ENCODE measurements around the gene HES4.

Gene HES4

DNA sequence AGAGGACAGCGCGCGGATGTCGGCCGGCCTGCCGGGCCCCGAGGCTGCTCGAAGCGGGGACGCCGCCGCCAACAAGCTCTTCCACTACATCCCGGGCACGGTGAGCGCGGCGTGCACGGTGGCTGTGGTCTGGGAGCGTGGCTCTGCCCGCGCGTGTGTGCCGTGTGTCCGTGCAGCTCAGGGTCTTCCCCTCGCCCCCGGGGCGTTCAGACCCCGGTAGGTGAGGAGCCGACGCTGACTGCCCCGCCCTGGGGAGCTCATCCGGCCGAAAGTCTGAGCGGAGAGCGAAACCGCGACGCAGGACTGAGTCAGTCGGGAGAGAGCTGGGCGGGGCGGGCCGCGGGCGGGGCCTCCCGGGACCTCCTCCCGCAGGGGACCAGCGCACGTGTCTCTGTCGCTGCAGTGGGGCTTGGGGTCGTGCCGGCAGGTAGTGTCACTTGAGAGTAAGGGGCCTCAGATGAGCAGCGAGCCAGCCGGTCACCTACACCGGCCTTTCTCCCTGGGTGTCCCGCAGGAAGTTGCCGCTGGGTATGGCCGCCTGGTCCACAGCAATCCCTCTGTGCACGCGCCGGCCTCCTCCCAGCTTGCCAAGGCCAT is 33.1 kb downstream of the HES4 start:
- no peak for DNase-seq (ENCODE audit: low read depth, low spot score)

DNA sequence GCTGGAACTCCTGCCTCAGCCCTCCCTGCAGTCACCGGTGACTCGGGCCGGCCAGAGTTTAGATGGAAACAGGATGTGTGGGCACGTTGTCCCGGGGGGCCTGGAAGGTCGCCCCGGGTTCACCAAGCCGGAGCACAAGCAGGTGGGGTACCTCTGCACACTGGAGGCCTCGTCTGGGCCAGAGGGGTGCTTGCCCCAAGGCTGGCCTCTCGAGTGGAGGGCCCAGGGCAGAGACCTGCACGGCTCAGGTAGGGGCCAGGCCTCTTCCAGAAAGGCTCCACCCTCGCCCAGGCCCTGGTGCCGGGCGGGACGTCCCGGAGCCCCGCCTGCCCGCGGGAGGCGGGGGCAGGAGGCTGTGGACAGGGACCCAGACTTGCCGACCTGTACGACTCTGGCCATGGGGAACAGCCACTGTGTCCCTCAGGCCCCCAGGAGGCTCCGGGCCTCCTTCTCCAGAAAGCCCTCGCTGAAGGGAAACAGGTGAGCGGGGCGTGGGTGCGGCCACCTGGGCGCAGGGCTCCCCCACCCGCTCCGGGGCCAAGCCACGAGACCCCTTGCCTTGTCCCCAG is 33.7 kb downstream of the HES4 start, which contains the start of gene PLEKHN1:
PLEKHN1 (plus strand) TSS at position 348 of the 569 bp plus-strand sequence; CDS start at position 398, 50 bp downstream.
- no peak for DNase-seq (ENCODE audit: low read depth, low spot score)

DNA sequence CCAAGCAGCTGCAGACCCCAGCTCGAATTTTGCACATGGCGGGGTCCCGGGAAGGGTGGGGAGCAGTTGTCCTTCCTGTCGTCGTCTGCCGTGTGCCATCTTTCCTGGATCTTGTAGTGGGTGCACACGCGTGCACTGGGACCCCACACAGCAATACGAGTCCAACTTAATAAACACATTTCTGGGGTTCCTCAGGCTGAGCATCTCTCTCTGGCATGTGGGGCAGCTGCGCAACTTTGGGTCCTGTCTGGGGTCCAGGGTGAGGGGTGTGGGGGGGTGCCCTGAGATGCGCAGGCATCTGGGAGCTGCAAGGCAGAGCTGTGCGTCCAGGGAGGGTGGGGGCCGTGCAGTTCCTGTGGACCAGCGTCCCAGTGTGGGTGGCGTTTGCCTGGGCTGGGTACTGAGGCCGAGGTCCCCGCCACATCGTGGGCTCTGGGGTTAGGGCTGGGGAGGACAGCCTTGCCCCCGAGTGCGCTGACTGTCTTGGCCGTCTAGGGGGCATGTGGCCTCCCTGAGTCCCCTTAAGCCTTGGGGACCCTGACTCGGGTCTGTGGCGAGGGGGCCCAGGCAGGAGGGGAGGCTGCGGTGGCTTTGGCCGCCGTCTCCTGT is 34.3 kb downstream of the HES4 start:
- no peak for DNase-seq (ENCODE audit: low read depth, low spot score)

DNA sequence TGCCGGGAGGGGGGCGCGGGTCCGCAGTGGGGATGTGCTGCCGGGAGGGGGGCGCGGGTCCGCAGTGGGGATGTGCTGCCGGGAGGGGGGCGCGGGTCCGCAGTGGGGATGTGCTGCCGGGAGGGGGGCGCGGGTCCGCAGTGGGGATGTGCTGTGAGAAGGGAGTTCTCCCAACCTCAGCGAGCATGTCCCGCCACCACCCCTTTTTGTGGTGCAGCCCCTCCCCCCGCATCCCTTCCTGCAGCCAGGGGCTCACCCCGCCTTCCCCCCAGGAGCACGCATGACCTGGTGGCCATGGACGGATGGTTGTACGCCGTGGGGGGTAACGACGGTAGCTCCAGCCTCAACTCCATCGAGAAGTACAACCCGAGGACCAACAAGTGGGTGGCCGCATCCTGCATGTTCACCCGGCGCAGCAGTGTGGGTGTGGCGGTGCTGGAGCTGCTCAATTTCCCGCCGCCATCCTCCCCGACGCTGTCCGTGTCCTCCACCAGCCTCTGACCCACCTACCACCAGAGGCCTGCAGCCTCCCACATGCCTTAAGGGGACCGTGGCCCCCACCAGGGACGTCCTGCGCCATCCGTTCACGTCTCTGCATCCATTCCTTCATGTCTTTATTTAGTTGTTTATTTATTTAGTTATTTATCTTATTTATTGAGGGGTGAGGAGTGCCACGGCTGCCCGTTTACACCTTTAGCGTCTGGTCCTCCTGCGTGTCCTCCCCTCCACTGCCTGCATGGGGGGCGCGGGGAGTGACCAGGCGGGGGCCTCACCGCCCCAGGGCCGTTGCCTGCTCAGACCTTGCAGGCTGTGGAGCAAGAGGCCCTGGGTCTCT is 35.0 kb downstream of the HES4 start:
- no peak for DNase-seq (ENCODE audit: low read depth, low spot score)

DNA sequence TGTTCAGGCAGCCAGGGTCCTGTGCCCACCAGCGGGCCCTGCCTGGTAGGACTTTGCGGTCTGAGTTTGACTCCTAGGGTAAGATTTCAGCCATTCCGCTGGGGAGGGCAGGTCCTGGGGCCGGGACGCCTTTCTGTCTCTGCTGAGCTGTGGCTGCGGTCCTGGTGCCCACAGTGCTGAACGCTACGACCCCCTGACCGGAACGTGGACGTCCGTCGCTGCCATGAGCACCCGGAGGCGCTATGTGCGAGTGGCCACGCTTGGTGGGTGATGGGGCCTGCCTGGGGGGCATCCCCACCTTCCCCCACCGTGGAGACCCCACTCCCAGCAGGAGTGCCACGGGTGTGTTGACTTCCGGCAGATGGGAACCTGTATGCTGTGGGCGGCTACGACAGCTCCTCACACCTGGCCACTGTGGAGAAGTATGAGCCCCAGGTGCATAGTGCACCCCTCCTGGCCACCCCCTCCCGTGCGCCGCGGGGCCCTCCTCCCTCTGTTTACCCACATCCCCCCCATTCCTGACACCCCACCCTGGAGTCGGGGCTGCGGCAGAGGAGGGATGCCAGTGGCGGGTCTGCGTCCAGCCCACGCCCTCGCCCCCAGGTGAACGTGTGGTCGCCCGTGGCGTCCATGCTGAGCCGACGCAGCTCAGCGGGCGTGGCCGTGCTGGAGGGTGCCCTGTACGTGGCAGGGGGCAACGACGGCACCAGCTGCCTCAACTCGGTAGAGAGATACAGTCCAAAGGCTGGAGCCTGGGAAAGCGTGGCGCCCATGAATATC is 36.0 kb downstream of the HES4 start:
- DNase-seq (ENCODE audit: low read depth, low spot score): no peak

DNA sequence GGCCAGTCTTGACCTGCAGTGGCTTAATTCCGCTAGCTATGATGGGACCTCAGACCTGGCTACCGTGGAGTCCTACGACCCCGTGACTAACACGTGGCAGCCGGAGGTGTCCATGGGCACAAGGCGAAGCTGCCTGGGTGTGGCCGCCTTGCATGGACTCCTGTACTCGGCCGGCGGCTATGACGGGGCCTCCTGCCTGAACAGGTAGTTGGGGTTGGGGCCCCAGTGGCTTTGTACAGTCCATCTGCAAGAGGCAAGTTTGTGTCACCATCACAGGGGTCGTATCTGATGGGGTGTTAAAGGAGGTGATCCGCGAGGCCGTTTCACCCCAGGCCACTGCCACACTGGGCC is 36.6 kb downstream of the HES4 start:
- DNase-seq (ENCODE audit: low read depth, low spot score): no peak

DNA sequence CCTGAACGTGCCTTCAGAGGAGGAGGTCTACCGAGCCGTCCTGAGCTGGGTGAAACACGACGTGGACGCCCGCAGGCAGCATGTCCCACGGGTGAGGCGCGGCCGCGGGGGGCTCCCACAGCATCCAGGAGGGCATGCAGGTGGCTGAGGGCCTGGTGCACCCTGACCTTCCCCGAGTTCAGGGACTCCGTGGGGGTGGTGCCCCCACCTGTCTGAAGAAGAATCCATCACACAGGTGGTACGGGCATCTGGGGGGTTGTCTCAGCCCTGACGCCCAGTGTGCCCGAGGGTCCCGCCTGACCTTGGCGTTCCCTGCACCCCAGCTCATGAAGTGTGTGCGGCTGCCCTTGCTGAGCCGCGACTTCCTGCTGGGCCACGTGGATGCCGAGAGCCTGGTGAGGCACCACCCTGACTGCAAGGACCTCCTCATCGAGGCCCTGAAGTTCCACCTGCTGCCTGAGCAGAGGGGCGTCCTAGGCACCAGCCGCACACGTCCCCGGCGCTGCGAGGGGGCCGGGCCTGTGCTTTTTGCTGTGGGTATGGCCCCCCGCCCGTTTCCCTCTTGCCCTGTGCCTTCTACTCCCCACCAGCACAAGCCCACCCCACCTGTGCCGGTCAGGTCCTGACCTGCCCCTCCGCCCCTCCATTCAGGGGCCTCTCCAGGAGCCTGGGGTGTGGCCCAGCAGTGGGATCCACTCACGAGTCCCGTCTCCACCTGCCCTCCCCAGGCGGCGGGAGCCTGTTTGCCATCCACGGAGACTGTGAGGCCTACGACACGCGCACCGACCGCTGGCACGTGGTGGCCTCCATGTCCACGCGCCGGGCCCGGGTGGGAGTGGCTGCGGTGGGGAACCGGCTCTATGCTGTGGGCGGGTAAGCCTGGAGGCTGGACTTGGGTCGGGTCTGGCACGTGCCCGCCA is 37.3 kb downstream of the HES4 start:
- DNase-seq (ENCODE audit: low read depth, low spot score): no peak

DNA sequence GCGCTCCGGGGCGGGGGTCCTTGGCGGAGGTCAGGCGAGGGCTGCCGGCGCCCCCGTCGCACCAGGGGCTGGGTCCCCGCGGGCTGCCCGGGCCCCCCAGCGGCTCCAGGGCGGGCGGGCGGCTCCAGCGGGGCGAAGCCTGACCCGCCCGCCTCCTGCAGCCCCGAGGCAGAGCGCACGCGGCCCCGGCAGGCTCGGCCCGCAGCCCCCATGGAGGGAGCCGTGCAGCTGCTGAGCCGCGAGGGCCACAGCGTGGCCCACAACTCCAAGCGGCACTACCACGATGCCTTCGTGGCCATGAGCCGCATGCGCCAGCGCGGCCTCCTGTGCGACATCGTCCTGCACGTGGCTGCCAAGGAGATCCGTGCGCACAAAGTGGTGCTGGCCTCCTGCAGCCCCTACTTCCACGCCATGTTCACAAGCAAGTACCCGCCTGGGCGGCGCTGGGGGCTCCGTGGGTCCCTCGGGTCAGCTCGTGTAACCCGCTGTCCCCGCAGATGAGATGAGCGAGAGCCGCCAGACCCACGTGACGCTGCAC is 38.7 kb downstream of the HES4 start:
- DNase-seq (ENCODE audit: low read depth, low spot score): no peak

DNA sequence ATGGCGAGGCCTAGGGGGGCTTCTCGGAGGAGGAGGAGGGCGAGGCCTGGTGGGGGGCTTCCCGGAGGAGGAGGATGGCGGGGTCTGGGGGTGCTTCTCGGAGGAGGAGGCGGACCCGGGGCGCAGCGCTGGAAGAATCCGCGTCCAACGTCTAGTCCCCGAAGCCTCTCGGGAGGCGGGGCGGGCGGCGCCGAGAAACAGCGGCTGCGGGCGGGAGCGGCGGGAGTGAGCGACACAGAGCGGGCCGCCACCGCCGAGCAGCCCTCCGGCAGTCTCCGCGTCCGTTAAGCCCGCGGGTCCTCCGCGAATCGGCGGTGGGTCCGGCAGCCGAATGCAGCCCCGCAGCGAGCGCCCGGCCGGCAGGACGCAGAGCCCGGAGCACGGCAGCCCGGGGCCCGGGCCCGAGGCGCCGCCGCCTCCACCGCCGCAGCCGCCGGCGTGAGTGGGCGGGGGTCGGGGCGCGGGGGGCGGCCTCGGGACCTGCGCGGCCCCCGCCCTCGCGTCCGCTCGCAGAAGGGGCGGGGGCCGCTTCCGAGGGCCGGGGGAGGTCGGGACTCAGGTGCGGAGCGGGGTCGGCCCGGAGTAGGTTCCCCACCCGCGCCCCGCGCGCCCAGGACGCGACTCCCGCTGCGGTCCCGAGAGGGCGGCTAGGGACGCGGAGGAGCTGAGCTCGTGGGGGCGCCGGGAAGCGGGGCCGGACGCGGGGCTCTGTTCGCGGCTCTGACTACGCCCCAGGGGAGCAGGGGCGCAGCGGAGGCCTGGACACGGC is 39.4 kb downstream of the HES4 start, which contains the start of gene KLHL17:
KLHL17 (plus strand) TSS at position 222 of the 769 bp plus-strand sequence; CDS start at position 332, 110 bp downstream.
- no peak for DNase-seq (ENCODE audit: low read depth, low spot score)

DNA sequence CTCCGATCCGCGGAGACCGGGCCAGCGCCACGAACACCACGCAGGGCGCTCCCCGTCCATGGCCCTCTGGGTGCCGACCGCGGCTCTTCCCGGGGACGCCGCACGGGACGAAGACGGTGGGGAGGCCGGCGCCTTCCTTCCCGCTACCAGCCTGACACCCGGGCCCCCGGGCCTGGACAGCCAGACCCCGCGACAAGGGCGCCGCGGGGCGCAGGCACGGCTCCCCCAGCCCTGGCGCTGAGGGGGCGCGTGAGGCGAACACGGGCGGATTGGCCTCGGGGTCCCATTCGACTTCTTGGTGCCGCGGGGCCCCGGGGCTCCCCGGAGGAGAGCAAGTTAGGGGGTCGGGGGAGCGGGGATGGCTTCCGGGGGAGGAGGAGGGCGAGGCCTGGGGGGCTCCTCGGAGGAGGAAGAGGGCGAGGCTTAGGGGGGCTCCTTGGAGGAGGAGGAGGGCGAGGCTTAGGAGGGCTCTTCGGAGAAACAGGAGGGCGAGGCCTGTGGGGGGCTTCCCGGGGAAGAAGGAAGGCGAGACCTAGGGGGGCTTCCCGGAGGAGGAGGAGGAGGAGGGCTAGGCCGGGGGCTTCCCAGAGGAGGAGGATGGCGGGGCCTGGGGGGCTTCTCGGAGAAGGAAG is 40.0 kb downstream of the HES4 start:
- no peak for DNase-seq (ENCODE audit: low read depth, low spot score)

DNA sequence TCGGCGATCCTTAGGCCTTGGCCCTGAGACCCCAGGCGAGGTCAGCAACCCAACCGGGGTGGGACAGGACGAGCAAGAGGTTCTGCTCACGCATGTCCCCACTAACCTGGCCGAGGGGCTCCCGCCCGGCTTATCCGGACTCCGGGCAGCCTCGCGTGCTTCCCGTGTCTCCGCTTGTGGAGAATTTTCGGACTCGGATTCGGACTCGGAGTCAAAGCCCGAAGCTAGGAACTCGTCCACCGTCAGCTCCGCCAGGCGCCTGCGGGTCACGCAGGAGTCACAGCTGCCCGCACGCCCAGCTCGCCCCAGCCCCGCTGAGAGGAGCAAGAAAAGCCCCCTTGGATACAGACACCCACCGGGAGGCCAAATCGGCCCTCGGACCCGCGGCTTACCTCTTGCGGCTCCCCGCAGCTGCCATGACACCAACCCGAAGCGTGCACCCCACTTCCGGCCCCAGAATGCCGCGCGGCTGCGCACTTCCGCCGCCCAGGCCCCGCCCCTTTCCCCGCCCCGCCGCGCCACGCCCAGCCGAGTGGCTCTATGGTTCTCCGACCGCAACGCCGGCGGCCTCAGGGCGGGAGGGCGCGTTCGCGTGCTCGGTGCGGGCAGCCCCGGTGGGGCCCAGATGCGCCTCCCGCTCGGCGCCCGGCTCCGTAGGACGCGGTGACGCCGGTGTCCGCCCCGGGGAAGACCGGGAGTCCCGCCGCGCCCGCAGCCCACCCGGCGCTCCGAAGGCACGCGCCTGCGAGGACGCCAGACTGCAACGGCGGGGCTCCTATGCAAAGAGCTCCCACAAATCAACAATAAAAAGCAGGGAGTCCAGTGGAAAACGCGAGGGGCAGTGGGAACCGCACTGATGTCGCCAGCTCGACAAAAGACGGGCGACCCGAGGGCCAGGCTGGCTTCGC is 40.8 kb downstream of the HES4 start, which contains the start of gene NOC2L:
NOC2L (minus strand) TSS at position 434 of the 908 bp plus-strand sequence; CDS start at position 418, 16 bp downstream.
- no peak for DNase-seq (ENCODE audit: low read depth, low spot score)

DNA sequence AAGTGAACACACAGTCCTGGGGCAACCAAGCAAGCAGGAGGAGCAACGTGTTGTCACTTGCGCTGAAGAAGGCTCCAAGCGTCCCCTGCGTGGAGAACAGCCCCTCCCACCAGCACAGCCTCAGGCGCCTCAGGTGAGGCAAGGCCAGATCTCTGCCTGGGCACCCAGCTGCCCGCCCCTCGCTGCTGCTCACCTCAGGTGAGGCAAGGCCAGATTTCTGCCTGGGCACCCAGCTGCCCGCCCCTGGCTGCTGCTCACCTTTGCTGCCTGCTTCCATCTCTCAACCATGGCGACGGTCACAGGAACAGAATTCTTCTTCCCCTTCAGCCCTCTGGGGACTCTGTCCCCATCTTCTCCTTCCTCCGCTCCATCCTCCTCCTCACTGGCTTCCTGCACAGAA is 43.3 kb downstream of the HES4 start:
- no peak for DNase-seq (ENCODE audit: low read depth, low spot score)

DNA sequence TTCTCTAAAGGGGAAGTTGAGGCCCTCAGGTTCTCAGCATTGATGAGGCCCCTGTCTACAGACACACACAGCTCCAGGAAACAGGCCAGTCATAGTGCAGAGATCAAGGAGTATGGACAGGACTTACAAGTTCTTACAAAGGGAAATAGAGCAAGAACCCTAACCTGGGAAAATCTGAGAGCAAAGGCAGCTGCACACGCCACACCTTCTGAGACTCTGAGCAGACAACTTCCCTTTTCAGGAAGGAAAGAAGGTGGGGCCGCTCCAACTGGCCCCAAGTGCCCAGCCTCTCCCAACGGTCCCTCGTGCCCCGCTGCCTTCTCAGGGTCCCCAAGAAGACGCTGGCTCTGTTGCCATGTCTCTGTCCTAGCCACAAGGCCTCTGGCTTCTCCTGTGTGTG is 44.4 kb downstream of the HES4 start:
- no peak for DNase-seq (ENCODE audit: low read depth, low spot score)

DNA sequence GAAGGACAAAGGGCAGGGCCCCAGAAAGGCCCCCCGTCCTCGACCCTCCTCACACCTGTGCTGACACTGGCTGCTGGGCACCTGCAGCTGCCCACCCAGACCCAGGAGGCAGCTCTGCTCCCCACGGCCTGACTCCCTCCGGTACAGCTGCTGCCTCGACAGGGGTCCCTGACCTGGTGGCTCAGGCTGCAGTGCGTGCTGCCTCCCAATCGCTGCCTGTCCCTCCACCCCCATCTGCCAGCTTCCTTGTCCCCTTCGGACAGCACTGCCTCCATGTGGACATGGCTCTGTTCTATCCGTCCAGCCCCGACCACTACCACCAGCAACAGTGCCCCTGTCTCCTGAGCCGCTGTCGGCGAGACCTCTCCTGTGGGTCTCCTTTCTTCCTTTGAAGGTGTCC is 45.0 kb downstream of the HES4 start:
- DNase-seq (ENCODE audit: low read depth, low spot score): no peak

DNA sequence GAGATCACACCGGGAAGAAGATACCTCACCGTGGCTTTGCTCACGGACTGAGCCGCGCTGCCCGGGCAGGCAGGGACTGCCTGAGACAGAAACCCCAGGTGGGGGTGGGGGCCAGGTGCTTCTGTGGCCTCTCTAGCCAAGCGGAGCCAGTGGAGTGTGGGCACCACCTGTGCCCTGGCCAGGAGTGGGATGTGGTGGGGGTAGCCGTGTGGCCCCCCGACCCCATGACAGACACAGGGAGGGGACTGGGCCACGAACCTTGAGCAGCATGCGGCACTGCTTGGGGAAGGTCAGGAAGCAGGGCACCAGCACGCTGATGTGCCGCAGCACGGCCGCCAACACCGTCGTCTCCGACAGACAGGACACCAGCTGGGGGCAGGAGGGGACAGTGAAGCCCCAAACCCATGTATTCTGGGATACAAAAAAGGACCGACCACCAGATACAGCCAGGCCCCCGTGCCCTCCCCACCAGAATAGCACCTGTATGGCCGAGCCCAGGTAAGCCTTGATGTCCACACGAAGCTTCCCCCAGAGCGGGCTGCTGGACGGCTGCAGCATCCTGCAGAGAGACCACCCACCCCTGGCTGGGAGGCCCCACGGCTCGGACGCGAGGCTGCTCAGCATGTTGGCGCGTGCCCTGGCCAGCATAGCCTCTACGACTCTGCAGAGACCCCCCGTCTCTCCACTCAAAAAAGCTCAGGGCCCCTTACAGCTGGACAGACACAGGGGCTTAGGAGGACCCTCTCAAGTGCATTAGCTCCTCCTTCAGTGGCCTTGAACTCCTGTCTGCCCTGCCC is 46.2 kb downstream of the HES4 start:
- DNase-seq (ENCODE audit: low read depth, low spot score): no peak

DNA sequence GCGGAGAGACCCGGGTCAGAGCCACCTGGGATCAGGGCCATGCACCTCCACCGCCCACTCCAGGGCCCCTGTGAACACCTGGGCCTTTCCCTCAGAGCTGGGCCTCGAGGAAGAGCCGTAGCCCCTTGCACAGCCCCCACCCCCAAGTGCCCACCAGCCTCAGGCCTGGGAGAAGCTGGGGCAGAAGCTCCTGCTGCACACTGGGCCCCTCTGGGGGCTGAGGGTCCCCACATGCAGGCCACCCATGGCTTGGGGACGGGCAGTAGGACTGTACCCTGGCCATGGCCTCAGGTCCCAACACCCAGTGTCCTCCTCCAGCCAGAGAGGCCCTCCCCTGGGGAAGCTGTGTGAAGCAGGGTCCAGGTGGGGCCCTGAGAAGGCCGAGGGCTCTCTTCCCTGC is 47.3 kb downstream of the HES4 start:
- no peak for DNase-seq (ENCODE audit: low read depth, low spot score)

DNA sequence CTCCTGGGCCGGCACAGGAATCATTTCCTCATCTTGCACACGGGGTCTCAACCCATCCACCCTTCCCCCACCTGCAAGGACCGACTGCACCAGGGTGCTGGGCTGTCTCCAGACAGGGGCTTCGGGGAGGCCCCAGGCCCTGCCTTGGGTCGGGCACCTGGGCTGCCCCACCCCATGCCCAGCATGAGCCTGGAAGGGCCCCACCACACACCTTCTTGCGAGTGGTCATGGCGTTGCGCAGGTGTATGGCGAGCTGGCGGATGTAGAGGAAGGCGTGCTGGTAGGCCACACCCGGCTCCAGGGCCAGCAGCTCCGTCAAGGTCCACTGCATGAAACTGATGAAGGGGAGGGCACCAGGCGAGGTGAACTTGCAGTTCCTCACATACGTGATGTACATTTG is 47.7 kb downstream of the HES4 start:
- no peak for DNase-seq (ENCODE audit: low read depth, low spot score)
